NCI-H146 (cell line): ENCODE measurements around the gene SLFNL1.

Source experiments
- DNase-seq: peaks from one replicate; lab custom pipeline; 2025; lab: John Stamatoyannopoulos, UW

Gene SLFNL1

DNA sequence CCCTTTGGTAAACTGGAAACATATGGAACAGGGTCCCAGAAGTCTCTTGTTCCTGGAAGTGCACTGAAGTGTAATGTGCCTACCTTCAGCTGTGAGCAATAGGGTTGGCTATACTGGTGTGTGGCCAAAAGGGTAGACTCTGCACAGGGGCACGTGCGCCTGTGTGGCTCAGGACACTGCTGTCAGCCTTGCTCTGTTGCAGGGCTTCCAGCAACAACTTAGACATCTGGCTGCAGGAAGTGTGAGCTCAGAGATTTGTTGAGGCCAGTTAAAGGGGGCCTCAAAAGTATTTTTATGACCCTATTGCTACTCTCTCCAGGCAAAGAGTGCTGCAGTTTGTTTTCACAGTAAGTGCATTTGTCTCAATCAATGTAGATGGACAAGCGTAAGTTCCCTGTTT lies 34.6 kb downstream of the SLFNL1 start:
- DNase-seq, result no peak

DNA sequence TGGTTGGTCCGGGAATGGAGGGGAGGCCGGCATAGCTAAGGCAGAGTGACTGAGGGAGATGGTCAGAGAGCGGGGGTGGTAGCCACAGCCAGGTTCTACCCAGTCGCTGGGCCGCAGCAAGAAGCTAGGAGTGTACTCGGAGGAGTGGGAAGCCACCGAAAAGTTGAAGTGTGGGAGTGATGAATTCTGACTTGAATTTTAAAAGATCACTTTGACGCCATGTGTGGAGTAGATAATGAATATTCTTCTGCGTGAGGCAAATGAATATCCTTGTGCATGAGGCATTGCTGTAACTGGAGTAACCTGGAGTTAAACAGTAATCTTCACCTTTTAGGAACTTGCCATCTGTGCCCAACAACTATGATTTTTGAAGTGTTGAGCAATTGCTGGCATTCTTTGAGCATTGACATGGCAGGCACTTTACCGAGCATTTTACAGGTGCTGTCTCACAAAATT lies 35.2 kb downstream of the SLFNL1 start:
- no peak for DNase-seq

DNA sequence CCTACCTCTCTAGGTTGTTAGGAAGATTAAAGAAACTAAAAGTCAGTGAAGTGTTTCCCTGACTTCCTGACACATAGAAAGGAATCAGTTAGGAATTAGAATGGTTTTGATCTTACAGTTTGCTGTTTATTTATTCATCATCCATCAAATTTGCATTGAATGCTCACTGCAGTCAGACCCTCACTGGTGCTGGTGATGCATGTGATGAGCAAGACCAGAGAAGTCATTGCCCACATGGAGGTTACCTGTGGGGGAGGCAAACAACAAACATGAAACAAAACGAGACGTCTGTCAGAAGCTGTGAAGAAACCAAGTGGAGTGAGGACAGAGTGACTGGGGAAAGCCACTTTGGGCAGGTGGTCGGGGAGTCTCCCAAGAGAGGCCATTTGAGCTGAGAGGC lies 35.6 kb downstream of the SLFNL1 start:
- no peak for DNase-seq

DNA sequence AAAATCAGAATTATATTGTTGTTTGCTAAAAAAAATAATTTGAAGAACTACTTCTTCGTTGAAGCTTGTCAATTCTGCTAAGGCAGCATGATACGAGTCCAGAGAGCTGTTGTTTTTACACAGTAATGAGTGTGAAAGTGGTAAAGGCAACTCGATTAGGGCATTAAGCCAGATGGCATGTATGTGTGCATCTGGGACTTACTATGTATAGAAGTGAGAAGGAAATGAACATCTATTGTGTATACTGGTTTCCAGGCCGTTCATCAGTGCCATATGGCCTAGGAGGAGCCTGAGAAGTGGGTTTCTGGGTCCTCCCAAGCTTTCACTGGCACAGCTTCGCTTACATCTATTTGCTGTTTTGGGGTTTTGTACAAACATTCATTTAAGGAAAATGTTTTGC lies 36.4 kb downstream of the SLFNL1 start:
- DNase-seq, result no peak

DNA sequence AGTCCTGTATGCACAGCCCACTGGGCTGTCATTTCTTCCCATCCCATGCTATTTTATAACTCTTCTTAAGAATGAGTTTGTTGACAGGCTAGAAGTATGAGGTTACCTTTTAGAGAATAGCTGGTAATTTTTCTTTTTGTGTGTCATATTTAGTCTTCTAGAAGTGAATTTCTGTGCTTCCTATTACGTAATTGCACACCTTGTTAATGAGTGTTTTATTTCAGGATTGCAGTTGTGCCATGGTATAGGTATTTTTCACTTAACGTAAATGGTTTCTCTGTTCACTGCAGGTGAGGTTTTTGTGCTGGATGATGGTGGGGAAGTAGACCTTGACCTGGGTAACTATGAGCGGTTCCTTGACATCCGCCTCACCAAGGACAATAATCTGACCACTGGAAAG lies 37.0 kb downstream of the SLFNL1 start:
- DNase-seq, result no peak

DNA sequence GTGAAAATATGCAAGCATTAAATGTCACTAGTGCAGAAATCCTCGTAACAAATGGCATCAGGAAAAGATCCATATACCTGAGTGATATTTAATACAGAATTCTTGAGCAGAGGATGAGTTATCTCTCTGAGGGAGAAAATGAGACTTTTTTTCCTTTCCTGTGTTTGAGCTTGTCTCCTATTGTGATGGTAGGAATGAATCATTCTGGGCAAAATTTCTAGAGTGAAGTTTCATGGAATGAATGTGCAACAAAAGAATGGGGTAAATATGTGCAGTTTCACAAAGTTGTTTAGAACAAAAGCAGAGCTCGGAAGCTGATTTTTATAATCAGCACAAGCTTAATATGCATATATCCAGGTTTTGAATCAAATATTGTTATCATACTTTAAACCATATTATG lies 37.5 kb downstream of the SLFNL1 start:
- no peak for DNase-seq

DNA sequence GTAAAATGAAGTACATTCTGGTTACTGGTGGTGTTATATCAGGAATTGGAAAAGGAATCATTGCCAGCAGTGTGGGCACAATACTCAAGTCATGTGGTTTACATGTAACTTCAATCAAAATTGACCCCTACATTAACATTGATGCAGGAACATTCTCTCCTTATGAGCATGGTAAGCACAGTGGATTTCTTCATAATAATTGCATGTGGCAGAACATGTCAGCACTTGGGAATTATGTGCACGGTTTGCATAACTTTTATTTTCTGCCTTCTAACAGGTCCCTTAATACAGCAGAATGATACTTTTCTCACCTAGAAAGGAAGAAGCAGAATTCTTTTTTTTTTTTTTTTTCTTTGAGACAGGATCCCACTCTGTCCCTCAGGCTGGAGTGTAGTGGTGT lies 38.2 kb downstream of the SLFNL1 start:
- no peak for DNase-seq

DNA sequence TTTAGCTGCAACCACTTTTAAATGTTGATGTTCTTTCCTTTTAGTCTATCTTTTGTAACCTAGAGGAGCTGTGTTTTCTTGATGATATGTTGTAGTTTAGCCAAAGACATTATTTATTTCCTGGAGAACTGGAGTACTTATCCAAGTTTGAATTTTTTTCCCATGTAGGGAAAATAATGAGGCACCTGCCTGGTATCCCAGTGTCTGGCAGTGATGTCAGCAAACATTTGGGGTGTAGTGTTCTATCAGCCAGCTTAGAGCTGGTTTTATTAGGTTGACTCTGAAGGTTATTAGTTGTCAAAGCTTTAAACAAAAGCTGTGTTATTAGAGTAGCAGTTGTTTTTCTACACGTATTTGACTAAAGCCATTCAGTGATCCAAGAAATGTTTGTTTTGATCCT lies 38.8 kb downstream of the SLFNL1 start:
- DNase-seq, result no peak

DNA sequence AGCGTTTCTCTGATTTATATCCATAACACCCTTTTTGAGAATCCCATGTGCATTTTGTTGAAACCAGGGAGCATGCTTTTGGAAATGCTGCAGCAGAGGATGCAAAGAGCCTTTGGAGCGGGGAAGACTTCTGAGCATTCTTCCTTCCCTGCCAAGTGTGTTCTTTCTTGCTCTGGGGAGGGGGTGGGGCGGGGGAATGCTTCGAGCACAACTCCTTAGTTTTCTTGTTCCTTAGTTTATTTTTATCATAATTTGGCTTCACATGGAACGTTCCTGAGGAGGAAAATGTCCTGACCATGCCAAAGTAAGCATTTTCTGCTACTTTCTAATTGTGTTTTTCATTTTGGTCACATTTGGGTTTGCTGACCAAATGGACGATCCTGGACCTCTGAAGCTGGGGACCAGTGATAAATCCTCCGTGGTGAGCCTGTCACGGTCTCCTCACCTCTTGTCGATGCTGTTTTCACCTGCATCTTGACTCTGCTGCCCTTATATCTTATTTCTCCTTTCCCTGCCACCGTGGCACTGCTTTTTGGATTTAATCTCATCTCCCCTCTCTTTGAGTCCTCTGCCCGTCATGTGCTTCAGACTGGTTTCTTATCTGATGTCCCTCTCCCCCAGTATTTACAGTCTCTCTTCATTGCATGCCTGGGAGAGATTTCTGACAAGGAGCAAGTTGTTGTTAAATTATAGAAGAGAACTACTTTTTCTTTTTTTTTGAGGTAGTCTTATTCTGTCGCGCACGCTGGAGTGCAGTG lies 39.7 kb downstream of the SLFNL1 start:
- DNase-seq, result no peak

DNA sequence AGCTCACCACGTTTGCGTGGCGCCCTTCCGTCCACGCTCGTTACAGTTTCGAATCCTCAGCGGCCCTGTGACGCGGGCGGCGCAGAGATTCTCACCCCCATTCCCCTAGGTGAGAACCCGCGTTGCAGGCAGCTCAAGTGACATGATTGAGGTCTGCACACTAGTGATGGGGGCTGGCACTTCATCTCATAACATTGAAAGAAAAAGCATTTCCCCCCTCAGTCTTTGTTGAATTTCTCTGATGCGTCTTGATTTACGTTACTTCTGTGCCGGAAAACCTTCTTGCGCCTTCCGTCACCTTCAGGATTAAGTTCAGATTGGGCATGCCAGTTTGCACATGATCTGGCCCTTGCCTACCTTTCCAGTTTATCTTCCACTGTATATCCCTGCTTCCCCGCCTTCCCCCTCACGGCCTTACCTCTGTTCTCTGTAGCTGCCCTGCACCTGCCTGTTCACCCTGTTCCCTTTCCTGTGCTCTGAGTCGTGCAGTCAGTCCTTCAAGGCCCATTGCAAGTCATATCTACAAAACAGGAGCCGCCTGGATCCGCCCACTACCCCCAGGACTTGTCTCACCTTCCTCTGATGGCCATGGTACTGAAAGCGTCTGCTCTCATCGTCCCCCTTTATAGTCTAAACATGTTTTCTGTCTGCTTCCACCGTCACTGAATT lies 40.9 kb downstream of the SLFNL1 start:
- peak; percentile 26 for DNase-seq

DNA sequence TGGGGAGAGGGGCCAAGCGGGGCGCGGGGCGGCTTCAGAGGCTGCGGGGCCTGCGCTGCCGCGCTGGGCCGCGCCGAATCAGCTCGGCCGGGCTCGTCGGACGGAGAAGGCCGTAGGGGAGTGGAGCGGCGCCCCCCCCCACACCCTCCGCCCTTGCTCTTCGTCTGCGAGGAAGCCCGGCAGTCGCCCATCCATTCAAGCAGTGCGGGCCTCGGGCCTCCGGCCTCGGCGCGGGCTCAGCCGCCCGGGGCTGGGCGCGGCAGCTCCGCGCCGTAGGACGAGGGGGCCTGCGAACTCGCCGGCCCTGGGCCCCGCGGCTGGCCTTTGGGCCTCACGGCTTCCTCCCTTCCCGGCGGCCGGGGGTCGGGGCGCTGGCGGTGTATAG lies 41.5 kb downstream of the SLFNL1 start:
- no peak for DNase-seq

DNA sequence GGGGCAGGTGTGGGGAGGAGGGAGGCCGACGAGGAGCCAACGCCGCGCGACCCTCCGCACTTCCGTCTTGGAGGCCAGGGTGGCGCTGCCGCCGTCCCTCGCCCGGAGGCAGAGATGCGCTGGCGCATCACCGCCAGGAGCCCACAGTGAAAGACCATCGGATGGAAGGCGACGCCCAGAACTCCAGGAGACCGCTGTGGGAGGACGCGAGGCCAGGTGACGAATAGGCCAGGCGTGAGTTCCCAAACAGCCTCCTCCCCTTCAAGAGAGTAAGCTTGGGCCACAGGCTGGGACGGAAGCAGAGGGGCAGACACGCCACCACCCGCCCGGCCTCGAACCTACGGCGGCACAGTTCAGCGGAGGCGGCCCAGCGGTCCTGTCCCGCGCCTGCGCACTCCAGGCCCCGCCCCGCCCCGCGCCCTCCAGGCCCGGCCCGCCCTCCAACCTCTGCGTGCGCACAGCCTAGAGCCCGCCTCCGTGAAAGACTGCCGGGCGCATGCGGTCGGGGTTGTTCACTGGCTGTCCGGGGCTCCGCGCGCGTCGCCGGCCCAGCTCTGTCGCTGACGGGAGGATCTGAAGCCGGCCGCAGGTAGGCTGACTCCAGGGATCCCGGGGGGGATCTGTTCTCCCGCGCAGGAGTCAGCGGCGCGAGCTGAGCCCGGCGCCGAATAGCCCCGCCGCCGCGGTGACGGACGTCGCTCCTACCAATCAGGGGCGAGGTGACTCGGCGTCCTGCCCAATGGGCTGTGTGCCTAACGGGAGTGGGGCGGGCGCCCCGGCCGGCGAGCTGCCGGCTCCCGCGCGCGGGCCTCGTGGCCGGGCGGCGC lies 42.1 kb downstream of the SLFNL1 start, which contains the start of gene CTPS1:
Gene CTPS1, plus strand, starts transcription at position 456 of the 827 bp plus-strand sequence. CDS start 3,595 bp downstream, outside the sequence.
- DNase-seq, result peak; percentile 96

DNA sequence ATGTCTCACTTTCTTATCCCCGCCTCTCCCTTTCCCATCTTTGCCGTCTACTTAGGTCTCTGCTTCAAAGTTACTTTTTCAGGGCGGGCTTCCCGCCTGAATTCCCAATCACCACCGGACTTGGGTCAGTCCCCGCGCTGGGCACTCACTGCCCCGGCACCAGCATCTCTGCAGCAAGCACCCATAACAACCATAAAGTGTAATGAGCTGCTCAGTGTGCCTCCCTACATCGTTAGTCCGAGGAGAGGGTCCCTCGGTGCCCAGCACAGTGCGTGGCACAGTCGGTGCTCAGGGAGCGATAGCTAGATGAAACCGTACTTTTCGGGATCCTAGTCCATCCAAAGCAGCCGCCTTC lies 42.7 kb downstream of the SLFNL1 start:
- DNase-seq, result no peak

DNA sequence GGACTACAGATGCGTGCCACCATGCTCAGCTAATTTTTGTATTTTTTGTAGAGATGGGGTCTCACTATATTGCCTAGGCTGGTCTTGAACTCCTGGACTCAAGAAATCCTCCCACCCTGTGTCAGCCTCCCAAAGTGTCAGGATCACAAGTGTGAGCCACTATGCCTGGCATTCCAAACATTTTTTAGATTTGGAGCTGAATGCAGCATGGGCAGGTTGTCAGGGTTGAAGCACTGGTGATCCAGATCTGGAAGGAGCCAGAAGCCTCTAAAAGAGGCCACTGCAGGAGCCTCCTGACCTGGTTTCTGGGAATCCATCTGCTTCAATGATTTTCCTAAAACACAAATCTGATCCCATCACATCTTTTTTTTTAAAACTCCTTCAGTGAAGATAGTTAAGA lies 43.8 kb downstream of the SLFNL1 start:
- DNase-seq, result no peak

DNA sequence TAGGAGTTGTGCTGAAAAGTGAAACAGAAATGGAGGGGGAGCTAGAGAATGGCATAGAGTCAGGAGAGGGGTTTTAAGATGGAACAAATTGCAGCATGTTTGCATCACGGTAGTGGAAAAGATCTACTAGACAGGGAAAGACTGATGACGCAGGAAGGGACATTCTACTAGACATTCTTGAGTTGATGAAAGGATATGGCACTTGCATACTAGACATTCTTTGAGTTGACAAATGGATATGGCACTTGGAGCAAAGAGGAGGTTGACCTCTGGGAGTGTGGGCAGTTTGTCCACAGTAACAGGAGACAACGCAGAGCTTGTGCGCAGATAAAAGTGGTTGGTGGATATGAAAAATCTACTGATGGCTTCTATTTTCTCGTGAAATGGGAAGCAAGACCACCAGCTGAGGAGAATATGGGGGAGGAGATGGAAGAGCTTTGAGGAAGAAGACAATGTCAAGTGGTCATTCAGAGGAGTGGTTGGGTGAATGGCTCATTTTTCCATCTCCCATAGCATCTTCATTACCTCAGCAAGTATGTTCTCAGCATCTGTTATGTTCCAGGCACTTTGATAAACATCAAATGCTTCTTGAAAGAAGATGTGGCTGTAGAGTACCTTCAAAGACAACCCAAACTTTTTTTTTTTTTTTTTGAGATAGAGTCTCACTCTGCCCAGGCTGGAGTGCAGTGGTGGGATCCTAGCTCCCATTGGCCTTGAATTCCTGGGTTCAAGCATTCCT lies 44.4 kb downstream of the SLFNL1 start:
- DNase-seq, result no peak

DNA sequence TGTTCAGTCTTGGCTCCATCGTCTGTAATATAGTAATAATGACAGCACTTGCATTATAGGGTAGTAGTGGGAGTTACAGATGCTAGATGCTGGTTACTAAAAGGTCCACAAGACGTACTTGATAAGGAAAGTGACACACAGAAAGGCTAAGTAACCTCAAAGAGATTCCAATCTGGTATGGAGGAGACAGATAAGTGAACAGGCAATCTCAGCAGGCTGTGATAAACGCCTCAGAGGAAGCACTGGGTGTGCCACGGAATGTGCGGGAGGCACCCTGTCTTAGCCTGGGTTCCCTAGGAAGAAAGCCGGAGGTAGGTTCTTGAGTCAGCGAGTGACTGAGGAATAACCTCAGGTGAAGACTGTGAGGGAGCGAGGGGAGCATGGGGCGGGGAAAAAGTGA lies 46.6 kb downstream of the SLFNL1 start:
- no peak for DNase-seq

DNA sequence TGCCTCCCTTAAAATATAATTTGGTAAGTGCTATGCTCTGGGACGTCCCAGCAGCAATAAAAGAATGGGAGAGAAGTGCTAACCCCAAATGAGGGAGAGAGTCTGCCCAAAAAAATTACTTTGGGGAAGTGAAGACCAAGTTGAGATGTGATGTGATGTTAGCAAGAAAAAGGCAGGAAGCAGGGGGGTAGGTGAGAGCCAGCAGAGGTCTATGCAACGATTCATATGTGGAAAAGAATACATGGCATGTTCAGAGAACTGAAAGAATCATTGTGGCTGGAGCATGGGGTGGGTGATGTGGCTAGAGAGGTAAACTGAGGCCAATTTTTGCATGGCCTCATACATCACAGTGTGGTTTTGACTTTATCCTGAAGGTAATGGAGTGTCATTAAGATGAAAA lies 47.6 kb downstream of the SLFNL1 start:
- DNase-seq, result no peak

DNA sequence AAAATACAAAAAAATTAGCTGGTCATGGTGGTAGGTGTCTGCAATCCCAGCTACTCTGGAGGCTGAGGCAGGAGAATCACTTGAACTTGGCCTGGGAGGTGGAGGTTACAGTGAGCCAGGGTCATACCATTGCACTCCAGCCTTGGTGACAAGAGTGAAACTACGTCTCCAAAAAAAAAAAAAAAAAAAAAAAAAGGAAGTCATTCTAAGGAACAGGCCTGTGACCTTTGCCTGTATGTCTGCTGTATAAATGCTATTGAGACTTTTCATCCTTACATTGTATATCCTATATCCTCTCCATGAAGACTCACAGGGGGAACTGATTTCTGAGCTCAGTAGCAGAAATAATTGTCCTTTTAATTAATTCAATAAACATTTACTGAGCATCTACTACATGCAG lies 49.6 kb downstream of the SLFNL1 start:
- no peak for DNase-seq

DNA sequence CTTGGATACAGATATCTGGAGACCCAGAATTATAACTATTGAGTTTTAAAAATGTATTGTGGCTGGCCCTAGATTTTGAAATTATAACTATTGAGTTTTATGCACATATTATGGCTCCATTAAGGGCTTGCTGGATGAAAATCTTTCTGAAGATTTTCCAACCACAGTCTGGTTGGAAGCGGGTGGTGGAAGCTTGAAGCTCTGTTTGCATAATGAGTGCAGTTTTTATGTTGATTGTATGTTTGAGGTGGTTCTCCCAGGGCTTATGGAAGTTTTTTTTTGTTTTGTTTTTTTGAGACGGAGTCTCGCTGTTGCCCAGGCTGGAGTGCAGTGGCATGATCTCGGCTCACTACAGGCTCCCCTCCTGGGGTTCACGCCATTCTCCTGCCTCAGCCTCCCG lies 52.1 kb downstream of the SLFNL1 start:
- DNase-seq, result no peak

DNA sequence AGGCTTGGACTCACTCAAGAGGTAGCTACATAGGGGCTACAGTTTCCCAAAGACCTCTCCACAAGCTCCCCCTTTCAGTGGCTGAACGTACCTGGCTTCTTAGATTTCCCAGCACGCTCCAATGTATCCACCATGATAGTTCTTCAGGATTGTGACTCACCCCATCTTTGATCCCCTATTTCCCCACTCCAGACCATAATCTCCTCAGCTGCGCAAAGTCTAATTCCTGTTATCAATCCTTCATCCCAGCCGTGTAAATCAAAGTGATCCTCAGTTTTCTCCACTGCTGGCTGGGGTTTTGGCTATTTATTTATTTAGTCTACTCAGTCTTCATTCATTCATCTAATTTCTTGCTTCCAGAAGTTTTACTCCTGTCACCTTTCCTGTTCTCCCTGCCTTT lies 55.1 kb downstream of the SLFNL1 start:
- no peak for DNase-seq
